ENCODE measurements around the gene WDR7.

Gene WDR7

DNA sequence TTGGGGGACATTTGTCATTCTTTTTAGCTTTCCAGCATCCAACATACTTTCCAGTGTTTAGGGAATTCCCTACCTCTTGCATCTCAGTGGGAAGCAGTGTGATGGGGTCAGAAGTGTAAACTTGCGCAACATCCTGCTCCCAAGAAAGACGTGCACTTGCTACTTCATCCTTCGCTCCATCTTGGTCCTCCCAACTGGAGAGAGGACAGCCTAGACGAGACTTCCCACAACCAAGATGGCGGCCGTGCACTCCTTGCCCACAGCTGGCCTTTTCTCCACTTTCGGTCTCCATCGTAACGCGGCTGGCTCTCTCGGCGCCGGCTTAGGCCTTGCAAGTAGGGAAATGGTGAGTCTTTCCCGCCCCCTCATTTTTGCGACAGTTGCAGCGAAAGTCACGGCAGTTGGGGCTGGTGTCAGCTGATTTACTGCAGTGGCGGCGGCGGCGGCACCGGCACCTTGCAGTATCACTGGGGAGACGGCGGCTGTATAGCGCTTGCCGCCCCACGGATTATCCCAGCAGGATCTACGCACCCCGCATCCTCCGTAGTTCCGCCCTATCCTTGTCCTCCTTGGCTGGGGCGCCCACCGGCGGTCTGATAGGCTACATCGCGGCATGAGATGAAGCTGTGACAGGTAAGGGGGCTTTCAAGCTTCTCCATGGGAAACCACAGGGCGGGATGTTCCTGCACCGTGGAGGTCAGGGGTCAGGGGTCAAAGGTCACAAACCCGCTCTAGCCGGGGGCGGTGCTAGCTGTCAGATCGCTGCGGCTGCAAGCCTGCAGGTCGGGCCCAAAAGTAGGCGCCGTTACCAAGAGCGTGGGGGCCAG lies at the start of gene WDR7:
WDR7 (plus strand) TSS at position 416 of the 827 bp plus-strand sequence. CDS start 21,157 bp downstream, outside the sequence.
- peak; percentile 89 to 92 for DNase-seq (ENCODE audit: low read depth in 2 of 2, low spot score in 1 of 2)

DNA sequence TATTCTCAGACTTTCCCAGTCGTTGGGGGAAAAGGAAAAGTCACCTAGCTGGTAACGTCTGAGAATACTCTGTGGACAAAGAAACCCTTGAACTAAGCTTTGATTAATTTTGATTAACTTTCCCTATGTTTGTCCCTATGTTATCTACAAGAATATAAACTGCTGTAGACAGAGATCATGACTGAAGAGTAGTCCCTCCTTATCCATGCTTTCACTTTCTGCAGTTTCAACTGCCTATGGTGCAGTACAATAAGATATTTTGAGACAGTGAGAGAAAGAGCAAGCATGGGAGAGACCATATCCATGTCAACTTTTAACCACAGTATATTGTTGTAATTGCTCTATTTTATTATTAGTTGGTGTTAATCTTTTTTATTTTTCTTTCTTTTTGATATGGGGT lies 44.5 kb upstream of the WDR7 start:
- DNase-seq (ENCODE audit: low read depth in 2 of 2, low spot score in 1 of 2) = no peak

DNA sequence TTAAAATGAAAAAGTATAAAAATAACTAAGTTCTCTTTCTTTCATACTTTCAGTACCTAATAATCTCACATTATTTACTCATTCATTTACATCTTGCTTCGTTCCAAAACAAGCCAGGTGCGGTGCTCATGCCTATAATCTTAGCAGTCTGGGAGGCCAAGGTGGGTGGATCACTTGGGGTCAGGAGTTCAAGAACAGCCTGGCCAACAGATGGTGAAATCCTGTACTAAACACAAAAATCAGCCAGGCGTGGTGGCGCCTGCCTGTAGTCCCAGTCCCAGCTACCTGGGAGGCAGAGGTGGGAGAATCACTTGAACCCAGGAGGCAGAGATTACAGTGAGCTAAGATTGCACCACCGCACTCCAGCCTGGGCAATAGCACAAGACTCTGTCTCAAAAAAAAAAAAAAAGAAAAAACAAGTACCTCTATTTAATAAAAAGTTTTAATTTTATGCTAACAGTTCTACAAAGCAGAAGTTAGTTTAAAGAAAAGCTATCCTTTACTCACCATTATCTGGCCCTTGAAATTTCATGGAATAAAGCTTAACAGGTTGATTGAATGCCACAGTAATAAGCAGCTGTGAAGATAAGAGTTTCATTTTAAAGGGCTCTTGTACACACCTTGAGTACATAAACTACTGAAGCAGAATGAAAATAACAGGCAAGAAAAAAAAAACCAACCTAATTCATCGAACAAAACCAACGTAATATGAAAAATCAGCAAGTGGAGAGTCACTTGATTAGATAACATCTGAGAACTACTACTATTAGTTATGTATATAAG lies 35.2 kb upstream of the WDR7 start:
- DNase-seq (ENCODE audit: low read depth in 2 of 2, low spot score in 1 of 2) = no peak

DNA sequence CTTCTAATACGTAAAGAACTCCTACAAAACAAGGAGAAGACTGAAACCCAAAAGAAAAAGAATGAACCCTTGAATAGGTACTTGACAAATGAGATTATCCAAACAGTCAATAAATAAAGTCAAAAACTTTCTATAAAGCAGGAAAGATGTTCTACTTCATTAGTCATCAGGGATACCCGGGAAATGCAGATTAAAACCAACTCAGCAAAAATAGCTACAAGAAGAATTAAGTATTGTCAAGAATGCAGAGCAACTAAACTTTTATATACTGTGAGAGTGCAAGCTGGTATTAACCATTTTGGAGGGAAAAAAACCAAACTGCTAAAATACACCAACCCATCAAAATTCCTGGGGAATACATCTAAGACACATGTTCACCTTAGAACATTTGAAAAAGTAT lies 23.2 kb upstream of the WDR7 start:
- DNase-seq (ENCODE audit: low read depth in 2 of 2, low spot score in 1 of 2) = no peak

DNA sequence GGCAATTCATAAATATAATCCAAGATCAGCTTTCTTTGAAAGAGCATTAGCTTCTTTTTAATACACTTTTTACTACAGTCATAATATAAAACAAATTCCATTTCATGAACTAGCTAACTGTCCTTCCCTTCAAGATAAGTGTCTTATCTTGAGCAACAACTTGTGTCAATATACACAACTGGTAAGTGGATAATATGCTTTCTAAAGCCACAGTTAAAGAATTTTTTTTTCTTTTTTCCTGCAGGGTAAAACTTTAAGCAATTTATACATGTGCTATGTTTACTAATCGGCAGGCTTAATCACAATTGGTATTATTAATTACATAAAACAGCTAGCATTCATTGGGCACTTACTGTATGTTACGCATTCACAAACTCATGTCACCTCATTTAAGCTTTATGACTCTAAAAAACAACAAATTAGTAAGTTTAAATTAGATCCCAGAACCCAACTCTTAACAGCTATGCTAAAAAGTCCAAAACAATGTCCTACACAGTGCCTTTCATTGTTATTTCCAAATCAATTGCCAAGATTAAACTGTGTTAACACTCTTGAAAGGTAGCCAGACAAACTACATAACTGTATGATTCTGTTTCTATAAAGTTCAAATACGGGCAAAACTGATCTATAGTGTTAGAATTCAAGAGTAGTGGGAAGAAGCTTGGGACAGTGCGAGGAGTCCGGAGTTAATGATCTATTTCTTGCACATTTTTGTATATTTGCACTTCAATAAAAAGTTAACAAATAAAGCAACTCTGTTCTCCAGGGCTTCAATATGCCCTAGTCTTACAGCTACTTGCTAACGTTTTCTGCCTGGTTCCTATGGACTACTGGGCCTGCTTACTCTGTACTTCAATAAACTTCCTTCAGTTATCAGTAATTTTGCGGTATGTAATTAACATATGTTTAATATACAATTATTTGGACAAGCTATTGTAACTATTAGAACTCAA lies 18.8 kb upstream of the WDR7 start:
- DNase-seq (ENCODE audit: low read depth in 2 of 2, low spot score in 1 of 2) = no peak

DNA sequence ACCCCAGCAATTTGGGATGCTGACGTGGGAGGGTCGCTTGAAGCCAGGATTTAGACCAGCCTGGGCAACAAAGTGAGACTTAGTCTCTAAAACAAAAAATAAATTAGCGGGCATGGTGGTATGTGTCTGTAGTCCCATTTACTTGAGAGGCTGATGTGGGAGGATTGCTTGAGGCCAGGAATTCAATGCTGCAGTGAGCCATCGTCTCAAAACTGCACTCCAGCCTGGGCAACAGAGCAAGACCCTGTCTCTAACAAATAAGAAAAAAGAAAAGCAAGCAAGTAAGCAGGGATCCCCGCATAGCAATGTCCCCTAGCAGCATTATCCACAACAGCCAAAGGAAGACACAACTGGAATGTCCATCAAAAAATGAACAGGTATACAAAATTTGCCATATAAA lies 16.2 kb upstream of the WDR7 start:
- no peak for DNase-seq (ENCODE audit: low read depth in 2 of 2, low spot score in 1 of 2)

DNA sequence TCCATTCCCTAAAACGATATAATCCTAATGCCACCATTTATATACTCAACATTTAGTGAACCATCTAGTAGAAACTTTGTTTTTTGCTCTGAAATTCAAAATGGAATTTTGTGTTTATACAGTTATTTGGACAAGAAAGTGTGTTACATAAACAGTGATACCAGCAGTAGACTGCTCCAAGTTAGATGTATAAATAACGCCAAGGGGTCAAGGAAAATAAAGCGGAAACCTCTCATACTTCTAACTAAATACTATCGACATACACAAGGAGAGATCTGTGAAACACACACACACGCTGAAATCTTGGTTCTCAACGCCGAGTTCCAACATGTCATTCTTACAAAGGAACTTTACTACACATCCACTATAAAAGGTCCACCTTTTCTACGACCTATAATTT lies 14.0 kb upstream of the WDR7 start:
- DNase-seq (ENCODE audit: low read depth in 2 of 2, low spot score in 1 of 2) = no peak

DNA sequence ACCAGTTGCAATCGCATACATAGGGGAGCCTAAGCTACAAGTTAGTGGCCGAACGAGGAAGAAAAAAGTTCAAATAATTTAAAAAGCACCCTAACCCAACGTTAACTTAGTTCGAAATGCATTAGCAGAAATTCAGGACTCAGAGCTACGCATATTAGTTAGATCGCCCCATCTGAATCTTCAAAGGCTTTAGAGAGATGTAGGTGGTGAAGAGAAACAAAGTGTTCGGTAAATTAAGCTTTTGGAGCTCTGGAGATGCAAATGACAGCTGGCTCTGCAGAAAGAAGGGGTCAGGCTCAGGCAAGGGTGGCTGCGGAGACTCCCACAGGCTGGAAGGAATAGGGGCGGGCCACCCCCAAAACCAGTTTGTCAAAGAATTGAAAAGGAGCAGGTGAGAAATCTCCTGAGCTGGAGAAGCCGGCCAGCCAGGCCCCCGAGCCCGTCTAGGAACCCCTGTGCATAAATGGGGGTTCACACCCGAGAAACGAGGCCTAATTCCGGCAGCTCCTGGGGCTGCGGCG lies 13.4 kb upstream of the WDR7 start:
- DNase-seq (ENCODE audit: low read depth in 2 of 2, low spot score in 1 of 2) = no peak

DNA sequence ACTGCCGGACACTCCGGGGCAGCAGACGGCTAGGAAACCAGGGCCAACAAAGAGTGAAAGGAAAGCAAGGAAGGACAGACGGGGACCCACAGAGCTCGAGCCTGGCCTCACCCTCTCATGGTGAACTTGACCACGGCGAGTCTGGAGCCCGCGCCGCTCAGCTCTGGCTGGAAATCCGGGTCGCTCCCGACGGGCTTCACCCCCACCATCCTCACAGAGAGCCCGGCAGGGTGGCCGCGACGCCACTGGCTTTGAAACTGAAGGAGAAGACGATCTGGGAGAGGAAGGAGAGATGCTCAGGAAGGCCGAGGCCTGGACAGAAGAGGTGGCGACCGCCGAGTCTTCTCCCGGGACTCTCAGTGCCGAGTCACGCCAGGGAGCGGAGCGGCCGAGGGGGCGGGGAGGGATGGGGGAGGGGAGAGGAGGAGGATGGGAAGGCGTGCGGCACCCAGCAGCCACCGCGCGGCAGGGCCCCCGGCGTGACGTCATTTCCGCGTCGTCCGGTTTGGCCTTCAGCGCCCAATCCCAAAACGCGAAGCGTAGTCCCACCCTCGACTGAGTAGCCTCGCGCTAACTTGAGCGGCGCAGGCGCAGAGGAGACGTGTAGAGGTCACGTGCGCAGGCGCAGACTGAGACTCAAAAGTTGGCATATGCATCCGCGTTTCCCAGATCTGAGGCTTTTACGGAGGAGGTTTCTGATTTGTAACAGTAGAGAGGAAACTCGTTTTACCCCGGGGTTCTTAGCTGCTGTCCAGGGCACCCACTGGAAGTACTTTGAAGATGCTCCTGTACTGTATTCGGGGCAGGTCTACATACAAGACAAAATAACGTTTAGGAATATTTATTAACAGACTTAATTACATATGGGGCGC lies 12.7 kb upstream of the WDR7 start, which contains the start of gene TXNL1:
TXNL1 (minus strand) TSS at position 361 of the 872 bp plus-strand sequence; CDS start at position 209, 152 bp downstream.
- peak; percentile 99 to 100 for DNase-seq (ENCODE audit: low read depth in 2 of 2, low spot score in 1 of 2)

DNA sequence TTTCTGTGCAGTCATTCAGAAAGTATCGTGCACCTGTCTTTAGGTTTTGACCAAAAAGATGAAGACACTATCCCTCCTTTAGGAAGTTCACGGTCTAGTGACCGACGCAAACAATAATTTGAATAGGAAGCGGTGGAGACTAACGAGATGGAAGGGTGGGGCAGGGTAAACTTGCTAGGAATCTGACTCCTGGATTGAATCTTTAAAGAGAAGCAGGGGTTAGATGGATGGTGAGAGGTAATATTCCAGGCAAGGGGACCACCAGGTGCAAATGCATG lies 12.1 kb upstream of the WDR7 start:
- DNase-seq (ENCODE audit: low read depth in 2 of 2, low spot score in 1 of 2) = no peak

DNA sequence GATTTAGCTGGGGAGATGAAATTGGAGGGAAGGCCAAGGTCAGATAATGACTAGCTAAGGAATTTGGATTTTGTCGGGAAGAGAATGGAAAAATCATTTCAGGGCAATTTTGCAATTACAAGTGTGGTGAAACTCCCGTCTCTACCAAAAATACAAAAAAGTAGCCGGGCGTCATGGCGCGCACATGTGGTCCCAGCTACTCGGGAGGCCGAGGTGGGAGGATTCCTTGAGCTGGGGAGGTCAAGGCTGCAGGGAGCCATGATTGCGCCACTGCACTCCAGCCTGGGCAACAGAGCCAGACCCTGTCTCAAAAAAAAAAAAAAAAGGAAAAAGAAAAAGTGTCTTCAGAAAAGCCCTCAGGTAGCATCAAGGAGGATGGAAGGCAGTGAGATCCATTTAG lies 11.6 kb upstream of the WDR7 start:
- no peak for DNase-seq (ENCODE audit: low read depth in 2 of 2, low spot score in 1 of 2)

DNA sequence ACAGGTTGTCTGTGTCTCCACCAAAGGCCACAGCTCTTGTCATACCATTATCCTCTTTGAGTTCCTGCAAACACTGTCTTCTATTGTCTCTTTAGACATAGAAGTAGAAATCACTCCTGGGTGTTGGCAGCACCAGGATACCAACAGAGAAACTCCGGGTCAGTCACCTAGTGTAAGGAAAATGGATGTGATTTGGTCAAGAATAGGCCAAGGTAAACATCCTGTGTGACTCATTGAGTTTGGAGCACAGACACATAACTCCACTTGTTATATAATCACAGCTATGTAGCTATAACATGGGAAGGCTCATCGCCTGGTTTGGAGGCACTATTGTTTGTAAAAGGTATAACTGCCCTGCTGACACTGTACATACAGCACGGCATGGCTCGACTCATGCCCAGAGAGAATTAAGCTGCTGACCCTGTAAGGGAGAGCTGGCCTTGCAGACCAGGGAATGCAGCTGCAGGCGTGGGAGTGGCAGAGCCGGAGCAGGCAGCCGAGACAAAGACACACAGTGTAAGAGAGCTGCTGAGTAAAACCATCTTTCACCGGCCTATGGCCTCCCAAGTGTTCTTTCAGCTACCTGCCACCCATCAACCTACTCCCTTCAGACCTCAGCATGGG lies 9.3 kb upstream of the WDR7 start:
- DNase-seq (ENCODE audit: low read depth in 2 of 2, low spot score in 1 of 2) = no peak

DNA sequence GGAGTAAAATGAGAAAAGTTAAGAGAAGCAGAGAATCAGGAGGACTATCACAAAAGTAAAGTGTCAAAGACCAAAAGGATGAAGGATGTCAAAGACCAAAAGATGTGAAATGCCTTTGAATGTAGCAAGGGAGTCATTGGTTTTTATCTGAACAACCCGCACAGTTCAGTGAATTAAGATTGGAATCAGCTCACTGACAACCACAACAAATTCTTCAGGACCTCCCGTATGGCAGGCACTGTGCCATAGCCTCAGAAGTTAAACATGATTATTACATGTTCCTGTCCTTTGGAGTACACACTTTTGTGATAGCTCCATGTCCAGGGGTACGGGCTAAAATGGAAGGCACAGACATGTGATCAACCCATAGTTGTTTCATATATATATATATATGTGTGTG lies 7.8 kb upstream of the WDR7 start:
- no peak for DNase-seq (ENCODE audit: low read depth in 2 of 2, low spot score in 1 of 2)

DNA sequence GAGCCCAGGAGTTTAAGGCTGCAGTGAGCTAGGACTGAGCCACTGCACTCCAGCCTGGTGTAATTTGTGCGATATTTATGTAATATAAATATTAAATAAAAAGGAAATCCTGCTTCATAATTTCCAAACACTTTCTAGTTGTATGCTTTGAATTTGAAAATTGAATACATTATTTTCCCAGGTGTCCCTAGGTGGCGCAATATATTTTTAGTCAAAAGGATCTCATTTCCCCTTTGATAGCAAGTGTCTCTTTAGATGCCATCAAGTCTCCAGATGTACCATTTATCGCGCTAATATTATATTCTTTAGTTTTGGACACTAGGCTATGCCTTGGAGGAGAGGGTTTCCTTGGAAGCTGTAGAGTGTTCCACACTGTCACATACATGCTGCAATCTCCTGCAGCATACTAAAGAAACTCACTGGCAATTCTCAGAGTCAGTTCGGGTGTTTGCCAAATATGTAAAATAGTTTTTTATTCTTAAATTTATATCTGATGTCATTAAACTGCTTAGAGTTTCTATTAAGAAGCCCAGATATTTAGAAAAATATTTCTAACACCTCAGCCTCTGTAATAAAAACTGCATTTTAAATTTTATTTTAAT lies 5.6 kb upstream of the WDR7 start:
- no peak for DNase-seq (ENCODE audit: low read depth in 2 of 2, low spot score in 1 of 2)

DNA sequence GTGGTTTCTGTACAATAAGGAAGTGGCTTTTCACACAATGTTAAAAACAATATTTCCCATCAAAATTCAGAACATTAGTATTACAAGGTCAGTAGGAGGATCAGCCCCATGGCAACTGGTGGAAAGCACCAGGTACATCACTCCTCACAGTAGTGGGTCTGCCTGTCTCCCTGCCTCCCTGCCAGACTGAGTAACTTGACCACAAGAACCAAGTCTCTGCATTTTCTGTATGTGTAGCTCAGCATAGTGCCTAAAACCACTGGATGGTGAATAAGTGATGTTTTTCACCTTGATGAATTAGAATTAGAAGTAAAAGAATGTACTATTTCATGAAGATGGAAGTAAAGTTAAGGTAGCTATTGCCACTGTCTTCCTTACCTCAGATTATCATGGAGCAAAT lies 4.1 kb upstream of the WDR7 start:
- DNase-seq (ENCODE audit: low read depth in 2 of 2, low spot score in 1 of 2) = no peak

DNA sequence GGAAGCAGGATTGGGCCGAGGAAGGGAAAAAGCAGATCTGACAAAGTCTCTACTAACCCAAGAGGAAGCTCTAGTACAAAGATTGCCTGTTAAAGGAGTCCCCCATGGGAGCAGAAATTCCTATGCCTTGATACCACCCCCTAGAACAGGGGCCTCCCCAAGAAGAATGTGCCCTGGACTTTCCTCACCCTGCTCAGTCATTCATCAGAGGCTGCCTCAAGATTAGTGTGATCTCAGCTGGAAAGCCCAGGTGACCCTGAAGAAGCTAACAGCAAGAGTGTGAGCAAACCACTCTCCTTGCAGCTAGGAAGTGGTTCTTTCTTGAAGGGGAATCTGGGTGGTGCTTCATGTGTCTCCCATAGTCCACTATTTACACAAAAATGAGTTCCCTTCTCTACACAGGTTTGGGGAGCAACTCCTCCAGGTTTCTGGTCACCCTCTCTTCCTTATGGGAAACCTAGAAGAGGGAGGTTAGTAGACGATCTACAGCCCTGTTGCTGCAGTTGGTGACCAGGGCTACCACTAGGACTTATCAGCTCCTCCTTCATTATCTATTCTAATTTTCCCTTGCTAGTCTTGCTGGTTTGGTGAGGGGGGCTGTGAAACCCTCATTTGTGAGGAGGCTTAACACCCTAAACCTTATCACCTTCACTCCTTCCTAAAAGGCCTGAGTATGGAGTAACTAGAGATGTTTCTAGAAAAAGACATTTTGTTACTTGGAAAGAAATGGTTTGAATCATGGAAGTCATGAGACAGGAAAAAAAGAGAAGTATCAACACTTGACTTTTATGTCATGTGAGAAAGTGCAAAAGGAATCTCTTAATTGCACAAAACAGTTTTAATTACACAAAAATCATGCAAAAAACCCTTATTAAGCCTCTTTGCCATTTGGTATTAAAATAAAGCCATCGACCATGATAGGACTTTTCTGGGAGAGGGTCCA lies 2.9 kb upstream of the WDR7 start:
- DNase-seq (ENCODE audit: low read depth in 2 of 2, low spot score in 1 of 2) = no peak

DNA sequence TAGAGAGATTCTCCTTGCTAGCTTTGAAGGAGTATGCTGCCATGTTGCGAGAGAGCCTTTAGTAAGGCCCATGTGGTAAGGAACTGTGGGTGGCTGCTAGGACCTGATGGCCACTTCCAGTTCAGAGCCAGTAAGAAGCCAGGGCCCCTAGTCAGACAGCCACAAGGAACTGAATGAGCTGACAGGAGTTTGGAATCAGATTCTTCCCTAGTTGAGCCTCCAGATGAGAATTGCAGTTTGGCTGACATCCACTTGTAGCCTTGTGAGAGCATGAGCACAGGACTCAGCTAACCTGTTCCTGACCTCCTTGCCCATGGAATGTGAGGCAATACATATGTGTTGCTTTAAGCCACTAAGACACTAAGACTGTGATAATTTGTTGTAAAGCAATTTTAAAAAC lies 1.2 kb upstream of the WDR7 start:
- no peak for DNase-seq (ENCODE audit: low read depth in 2 of 2, low spot score in 1 of 2)

DNA sequence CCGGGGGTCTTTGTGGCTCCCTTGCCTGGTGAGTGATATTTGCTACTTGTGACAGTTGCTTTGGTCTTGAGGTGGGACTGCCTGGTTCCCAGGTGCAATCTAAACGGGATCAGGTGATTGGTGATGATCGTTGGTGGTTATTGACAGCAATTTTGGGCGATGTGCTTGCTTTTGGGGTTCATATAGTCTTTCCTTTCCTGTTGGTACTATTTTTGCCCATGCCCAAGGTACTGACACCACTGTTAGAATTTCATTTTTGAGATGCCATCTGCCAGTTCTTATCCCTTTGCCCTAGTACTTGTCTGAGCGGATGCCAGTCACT lies 573 bp downstream of the WDR7 start:
- DNase-seq (ENCODE audit: low read depth in 2 of 2, low spot score in 1 of 2) = no peak
